NCI-H2107 treated with DMSO at 0.1 percent for 48 hours (cell line): ENCODE results near the gene CNIH1.
A peak's percentile ranks its signal among the peaks of the same experiment; 100 is the strongest.
"Not testable (repeated sequence)": the region's sequence is repeated elsewhere in the genome, so short reads cannot be mapped to it uniquely, and the experiment has no call there.

Experiments
- DNase-seq: peaks from one replicate; lab custom pipeline; 2025; ENCODE audit not compliant: unreplicated experiment; lab: John Stamatoyannopoulos, UW

CNIH1 gene

DNA sequence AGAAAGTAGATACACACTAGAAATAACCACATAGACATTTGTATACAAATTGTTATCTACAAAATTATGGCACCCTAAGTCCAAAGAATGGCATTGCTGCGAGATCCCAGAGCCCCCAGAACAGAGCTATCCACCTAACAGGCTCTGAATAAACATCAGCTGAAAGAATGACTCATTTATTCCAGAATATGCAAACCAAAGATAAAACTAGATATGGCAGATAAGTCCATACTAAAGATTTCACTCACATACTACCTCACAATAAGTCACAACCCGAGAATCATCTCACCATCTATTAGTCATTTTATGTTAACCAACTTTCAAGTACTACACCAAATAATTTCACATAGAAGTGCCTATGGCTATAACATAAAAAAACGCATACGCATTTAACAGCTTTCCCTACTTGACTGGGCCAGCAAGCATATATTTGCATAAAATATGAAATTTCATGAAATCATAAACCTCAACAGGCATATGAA, 5.6 kb downstream of the CNIH1 start:
- no peak for DNase-seq

DNA sequence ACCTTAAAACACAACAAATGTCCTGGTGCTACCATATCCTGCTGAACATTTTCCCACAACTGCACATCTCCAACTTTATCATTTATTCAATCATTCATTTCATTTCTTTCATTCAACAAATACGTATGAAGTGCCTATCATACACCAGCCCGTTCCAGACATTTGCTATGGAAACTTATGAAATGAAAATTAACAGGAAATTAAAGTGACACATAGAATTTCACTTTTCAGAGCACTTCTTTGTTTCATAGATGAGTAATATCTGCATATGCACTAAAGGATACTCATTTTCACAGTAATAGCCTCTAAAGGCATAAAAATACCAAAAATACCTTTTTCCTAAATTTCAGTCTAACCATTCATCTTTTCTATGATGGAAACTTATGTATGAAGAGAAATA, 12.6 kb downstream of the CNIH1 start:
- DNase-seq, result no peak

GRCh38 chr14:54427871-54428270, 13.3 kb downstream of the CNIH1 start:
- no peak for DNase-seq

DNA sequence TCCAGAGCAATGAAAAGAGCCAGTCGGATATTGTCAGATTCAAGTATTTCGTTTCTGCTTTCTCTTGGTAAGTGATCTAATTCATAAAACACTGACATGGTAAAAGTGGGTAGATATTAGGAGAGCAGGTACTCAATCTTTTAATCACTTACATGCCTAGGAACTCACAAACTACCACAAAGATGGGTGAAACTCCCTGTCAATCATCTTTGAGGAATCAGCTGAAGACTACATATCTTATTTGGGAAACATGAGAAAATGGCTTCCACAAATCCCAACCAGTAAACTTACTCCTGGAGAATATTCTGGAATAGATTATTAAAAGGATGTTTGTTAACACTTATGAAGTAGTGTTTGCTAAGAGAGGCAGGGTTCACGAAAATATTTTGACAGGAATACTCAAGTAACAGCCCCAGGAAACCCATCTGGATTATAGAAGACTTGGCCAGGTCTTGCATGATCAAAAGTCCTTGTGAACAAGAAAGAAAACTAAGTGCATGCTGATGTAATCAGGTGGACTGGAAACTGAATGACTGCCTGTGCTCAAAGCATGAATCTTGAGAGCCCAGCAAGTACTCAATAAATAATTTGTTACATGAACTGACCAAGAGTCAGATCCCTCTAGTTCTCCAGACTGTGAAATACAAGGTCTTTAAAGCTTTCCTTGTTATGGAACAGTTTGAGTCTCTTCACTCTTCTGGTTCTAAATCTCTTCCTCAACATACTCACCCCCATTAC, 15.5 kb downstream of the CNIH1 start:
- no peak for DNase-seq

GRCh38 chr14:54425068-54425467, 16.1 kb downstream of the CNIH1 start:
- DNase-seq, result no peak

DNA sequence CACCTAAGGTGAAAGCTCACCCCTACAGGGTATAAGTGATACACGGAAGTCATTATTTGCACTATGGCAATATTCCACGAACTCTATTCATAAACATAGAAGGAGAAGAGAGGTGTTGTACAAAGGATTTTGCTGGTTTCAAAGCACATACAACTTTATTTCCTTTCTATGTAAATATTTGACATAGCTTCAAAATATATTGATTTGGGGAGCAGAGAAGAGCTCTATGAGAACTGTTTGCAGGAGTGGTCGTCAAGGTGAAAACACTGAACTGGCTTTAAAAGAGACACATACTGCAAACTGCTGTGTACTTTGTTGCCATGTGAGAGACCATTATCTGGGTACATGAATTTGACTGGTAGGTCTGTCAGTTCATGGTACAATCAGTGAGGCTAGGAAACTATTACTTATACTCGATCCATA, 16.7 kb downstream of the CNIH1 start:
- no peak for DNase-seq

DNA sequence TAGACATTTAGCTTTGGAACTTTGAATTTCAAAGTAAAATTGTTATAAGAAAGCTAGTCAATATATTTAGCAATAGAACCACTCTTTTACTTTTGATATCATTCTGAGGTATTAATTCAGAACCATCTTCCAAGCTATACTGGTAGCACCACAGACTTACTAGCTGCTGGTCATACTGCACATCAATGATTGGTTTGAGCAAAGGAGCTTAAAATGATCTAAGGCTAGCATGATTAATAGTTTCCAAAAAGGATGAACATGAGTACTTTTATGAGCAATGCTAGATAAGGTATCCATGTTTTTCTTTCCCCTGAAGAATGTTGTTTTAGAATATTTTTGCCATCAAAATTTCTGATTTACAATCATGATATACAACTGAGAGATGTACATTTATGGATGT, 17.2 kb downstream of the CNIH1 start:
- no peak for DNase-seq

- peak; percentile 19 for DNase-seq
Measured at GRCh38 chr14:54420478-54421142, 20.6 kb downstream of the CNIH1 start.

GRCh38 chr14:54411371-54411770, 29.8 kb downstream of the CNIH1 start:
- DNase-seq, result no peak

GRCh38 chr14:54410215-54410614, 31.0 kb downstream of the CNIH1 start:
- no peak for DNase-seq

DNA sequence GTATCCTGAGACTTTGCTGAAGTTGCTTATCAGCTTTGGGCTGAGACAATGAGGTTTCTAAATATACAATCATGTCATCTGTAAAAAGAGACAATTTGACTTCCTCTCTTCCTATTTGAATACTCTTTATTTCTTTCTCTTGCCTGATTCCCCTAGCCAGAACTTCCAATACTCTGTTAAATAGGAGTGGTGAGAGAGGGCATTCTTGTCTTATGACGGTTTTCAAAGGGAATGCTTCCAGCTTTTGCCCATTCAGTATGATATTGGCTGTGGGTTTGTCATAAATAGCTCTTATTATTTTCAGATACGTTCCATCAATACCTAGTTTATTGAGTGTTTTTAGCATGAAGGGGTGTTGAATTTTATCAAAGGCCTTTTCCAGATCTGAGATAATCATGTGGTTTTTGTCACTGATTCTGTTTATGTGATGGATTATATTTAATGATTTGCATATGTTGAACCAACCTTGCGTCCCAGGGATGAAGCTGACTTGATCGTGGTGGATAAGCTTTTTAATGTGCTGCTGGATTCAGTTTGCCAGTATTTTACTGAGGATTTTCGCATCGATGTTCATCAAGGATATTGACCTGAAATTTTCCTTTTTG, 37.7 kb downstream of the CNIH1 start:
- DNase-seq, result not testable (repeated sequence)

DNA sequence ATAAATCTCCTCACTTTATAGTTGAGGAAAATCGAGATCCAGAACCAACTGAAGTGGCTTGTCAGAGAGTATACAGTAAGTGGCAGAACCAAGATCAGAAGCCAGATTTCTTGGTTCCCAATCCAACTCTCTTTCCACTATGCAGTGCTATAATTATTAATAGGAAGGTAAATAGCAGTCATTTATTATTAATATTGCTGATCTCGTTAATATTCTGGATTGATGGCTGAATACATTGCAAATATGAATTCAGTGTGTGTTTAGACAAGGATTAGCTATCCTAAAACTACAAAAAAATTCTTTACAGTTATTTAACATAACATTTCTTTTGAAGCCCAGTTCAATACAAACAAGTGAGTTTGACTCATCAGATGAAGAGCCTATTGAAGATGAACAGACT, 41.6 kb downstream of the CNIH1 start:
- no peak for DNase-seq

- DNase-seq, result peak; percentile 100
Measured at GRCh38 chr14:54396493-54397335, 44.5 kb downstream of the CNIH1 start, which contains the start of gene CDKN3. TSS of gene CDKN3 (plus strand) at chr14:54397007. CDS start at chr14:54397069, 62 bp downstream.

GRCh38 chr14:54396183-54396492, 45.0 kb downstream of the CNIH1 start:
- DNase-seq, result no peak

DNA sequence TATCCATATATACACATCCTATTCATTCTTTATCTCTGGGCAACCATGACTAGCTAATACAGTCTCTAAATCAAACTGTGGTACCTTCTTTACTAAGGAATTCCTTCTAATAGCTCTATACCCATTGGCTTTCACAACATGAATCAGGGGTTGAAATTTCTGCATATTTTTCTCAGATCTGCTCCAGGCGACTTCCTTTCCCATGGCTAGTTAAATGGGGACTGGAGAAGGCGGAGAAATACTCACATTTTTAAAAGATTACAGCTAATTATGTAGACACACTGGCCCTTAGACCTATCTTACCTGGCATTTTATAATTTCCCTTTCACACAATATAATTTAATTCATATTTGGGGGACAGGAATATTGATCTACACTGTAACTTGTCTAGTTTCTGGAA, 45.5 kb downstream of the CNIH1 start:
- no peak for DNase-seq

- DNase-seq, result no peak
Measured at GRCh38 chr14:54395284-54395683, 45.9 kb downstream of the CNIH1 start.

DNA sequence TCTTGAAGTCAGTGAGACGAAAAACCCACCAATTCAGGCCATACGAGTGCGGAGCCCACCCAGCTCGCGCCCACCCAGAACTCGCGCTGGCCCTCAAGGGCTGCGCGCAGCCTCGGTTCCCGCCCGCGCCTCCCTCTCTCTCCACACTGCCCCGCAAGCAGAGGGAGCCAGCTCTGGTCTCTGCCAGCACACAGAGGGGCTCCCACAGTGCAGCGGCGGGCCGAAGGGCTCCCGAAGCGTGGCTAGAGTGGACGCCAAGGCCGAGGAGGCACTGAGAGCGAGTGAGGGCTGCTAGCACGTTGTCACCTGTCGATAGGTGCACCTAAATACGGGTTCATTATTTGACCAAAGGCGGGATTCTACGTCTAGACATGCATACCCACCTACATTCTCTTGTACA, 46.6 kb downstream of the CNIH1 start:
- no peak for DNase-seq

DNA sequence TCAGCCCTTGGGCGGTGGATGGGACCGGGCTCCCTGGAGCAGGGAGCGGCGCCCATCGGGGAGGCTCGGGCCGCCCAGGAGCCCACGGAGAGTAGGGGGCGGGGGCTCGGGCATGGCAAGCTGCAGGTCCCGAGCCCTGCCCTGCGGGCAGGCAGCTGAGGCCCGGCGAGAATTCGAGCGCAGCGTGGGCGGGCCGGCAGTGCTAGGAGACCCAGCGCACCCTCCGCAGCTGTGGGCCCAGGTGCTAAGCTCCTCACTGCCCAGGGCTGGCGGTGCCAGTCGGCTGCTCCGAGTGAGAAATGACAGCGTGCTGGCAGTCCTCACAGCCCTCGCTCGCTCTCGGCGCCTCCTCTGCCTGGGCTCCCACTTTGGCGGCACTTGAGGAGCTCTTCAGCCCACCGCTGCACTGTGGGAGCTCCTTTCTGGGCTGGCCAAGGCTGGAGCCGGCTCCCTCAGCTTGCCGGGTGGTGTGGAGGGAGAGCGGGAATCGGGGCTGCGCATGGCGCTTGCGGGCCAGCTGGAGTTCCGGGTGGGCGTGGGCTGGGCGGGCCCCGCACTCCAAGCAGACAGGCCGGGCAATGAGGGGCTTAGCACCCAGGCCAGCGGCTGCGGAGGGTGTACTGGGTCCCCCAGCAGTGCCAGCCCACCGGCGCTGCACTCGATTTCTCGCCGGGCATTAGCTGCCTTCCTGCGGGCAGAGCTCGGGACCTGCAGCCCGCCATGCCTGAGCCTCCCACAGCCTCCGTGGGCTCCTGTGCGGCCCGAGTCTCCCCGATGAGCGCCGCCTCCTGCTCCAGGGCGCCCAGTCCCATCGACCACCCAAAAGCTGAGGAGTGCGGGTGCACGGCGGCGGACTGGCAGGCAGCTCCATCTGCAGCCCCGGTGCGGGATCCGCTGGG, 47.9 kb downstream of the CNIH1 start:
- not testable (repeated sequence) for DNase-seq

DNA sequence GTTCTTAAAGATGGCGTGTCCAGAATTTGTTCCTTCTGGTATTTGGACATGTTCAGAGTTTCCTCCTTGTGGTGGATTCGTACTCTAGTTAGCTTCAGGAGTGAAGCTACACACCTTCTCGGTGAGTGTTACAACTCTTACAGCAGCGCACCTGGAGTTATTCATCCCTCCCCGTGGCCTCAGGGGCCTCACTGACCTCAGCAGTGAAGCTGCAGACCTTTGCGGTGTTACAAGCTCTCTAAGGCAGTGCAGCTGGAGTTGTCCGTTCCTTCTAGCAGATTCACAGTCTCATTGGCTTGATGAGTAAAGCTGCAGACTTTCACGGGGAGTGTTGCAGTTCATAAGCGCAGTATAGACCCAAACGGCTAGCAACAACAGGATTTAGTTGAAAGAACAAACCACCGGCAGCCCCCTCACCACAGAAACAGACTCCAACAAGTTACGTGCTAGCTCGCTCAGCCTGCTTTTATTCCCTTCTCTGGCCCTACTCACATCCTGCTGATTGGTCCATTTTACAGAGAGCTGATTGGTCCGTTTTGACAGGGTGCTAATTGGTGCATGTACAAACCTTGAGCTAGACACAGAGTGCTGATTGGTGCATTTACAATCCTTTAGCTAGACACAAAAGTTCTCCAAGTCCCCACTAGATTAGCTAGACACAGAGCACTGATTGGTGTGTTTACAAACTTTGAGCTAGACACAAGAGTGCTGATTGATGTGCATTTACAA, 48.9 kb downstream of the CNIH1 start:
- no peak for DNase-seq

- no peak for DNase-seq
Measured at GRCh38 chr14:54387328-54387727, 53.8 kb downstream of the CNIH1 start.
